K562 (cell line): ENCODE measurements around the gene ORAI2. TPM values are rescaled to one million over a fixed set of nuclear protein-coding genes. Genes with fewer than 3 reads are reported as not detected.

Source experiments
- FOXM1 ChIP-seq, 2 experiments: fragments of 450-650 bp in 1 of 2; sonication (generic) in 1 of 2; formaldehyde crosslinking in 1 of 2; IDR thresholded peaks; 2 replicates each; pipeline versions ENCODE4 v1.6.1 to v1.9.0; 2017 to 2022; ENCODE audit warnings: low read depth in 2 of 2, mild to moderate bottlenecking in 2 of 2, missing genetic modification reagents in 1 of 2, moderate library complexity in 1 of 2
- NFIC ChIP-seq: fragments of 450-650 bp; IDR thresholded peaks from 2 replicates; pipeline ENCODE4 v1.6.1; 2017; ENCODE audit warnings: mild to moderate bottlenecking, inconsistent platforms
- PCBP1 ChIP-seq: fragments of 200-400 bp; formaldehyde crosslinking; IDR thresholded peaks from 2 replicates; pipeline ENCODE4 v1.6.1; 2018; ENCODE audit warnings: mild to moderate bottlenecking, low read depth, low read length; ENCODE audit not compliant: poor library complexity, severe bottlenecking
- PTRF ChIP-seq: fragments of 450-650 bp; IDR thresholded peaks from 2 replicates; pipeline ENCODE4 v1.6.1; 2016; ENCODE audit warnings: mild to moderate bottlenecking, missing genetic modification characterization, missing compliant biosample characterization
- RBBP5 ChIP-seq: fragments of 200-600 bp; sonication (generic); IDR thresholded peaks from 2 replicates; pipeline ENCODE4 v1.6.1; 2012; ENCODE audit warnings: borderline replicate concordance, mild to moderate bottlenecking, low read length, control low read depth, inconsistent platforms; ENCODE audit not compliant: insufficient read depth, poor library complexity, severe bottlenecking
- polyA plus RNA-seq, 8 experiments: library from polyadenylated mRNA; depleted of rRNA in 4 of 8; stranded (reverse) in 5 of 8; unstranded in 3 of 8; fragments of >200 nt; fragmentation: Nextera tagmentation in 2 of 8; fragmentation: Illumina TruSeq in 1 of 8; extraction: Ambion mirVana in 2 of 8; extraction: Trizol in 1 of 8; gene quantifications; 2 replicates each; pipeline versions ENCODE4 v1.2.1 to v1.2.3, GENCODE V29; 2011 to 2014; ENCODE audit warnings: inconsistent platforms in 1 of 8, missing spikeins in 1 of 8
- total RNA-seq, 7 experiments: library from RNA; depleted of rRNA in 6 of 7; stranded (reverse); fragments of >200 nt in 6 of 7; fragmentation: Illumina TruSeq in 2 of 7; extraction: Trizol in 2 of 7; gene quantifications; 2 replicates each; pipeline versions ENCODE4 v1.2.1 to v1.2.3, GENCODE V29; 2011 to 2021; ENCODE audit warnings: low replicate concordance in 1 of 7
- TF ChIP-seq, protein P1 (sequence below), 2 experiments: fragments of 200-800 bp in 1 of 2; sonication (Bioruptor generic) in 1 of 2; sonication (generic) in 1 of 2; formaldehyde crosslinking in 1 of 2; IDR thresholded peaks in 1 of 2; conservative IDR thresholded peaks in 1 of 2; 2 replicates each; pipeline versions ENCODE4 v1.5.0 to v1.6.1; 2016 to 2020; ENCODE audit warnings: missing compliant biosample characterization in 1 of 2, missing genetic modification characterization in 1 of 2, missing genetic modification reagents in 1 of 2
- TF ChIP-seq, protein P2 (sequence below), 3 experiments: IDR thresholded peaks in 2 of 3; conservative IDR thresholded peaks in 1 of 3; 2 replicates each; pipeline ENCODE4 v1.5.1; 2011 to 2012; ENCODE audit warnings: low read length in 3 of 3, mild to moderate bottlenecking in 3 of 3, control low read depth in 2 of 3, improper control_type of control experiment in 1 of 3, inconsistent platforms in 1 of 3, low read depth in 1 of 3, mixed read lengths in 1 of 3, moderate library complexity in 1 of 3; ENCODE audit not compliant: insufficient read depth in 2 of 3
- TF ChIP-seq, protein P3 (sequence below): fragments of 450-650 bp; IDR thresholded peaks from 2 replicates; pipeline ENCODE4 v1.7.1; 2018; ENCODE audit warnings: mild to moderate bottlenecking, low read depth; ENCODE audit not compliant: partially characterized antibody
- TF ChIP-seq, protein P4 (sequence below): sonication (generic); formaldehyde crosslinking; IDR thresholded peaks from 2 replicates; pipeline ENCODE4 v1.8.0; 2023; ENCODE audit warnings: missing genetic modification reagents, mild to moderate bottlenecking, borderline replicate concordance

Gene ORAI2
- total and polyA plus RNA-seq, 9 of the 15 experiments (the other 6 are each of a cell fraction or from before 2014, with no cell fraction given) = 1.1 to 27.7 (median 9.2) TPM

DNA sequence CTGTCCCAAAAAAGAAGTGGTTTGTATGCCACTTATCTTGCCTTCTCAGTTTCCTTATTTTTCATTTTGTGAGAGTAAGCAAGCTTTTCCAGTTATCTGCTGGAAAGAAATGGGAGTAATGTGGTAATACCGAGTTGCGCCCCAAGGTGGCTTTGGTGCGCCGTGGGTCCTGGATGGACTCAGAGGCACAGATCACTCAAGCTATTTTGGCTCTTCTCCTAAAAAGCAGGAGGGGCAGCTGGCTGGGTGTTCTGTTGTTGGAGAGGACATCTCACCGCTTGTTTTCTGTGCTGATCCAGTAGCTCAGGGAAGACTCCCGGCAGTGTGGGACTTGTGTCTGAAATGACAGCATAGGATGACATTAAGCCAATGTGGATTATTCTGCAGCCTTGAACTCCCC is 20.8 kb upstream of the ORAI2 start (continued):
- TF ChIP-seq, protein P1, sequence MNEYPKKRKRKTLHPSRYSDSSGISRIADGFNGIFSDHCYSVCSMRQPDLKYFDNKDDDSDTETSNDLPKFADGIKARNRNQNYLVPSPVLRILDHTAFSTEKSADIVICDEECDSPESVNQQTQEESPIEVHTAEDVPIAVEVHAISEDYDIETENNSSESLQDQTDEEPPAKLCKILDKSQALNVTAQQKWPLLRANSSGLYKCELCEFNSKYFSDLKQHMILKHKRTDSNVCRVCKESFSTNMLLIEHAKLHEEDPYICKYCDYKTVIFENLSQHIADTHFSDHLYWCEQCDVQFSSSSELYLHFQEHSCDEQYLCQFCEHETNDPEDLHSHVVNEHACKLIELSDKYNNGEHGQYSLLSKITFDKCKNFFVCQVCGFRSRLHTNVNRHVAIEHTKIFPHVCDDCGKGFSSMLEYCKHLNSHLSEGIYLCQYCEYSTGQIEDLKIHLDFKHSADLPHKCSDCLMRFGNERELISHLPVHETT (CRISPR knock-in tag; conservative IDR thresholded peaks at IDR 0.05 in 1 of 2, IDR thresholded peaks at IDR 0.05 in 1 of 2) = no peak
- TF ChIP-seq PTRF (tag) = no peak
- TF ChIP-seq FOXM1 (IDR thresholded peaks at IDR 0.05; ENCODE audit: low read depth) = no peak
- TF ChIP-seq FOXM1 (CRISPR knock-in tag; IDR thresholded peaks at IDR 0.05; ENCODE audit: low read depth) = no peak
- TF ChIP-seq, protein P2, sequence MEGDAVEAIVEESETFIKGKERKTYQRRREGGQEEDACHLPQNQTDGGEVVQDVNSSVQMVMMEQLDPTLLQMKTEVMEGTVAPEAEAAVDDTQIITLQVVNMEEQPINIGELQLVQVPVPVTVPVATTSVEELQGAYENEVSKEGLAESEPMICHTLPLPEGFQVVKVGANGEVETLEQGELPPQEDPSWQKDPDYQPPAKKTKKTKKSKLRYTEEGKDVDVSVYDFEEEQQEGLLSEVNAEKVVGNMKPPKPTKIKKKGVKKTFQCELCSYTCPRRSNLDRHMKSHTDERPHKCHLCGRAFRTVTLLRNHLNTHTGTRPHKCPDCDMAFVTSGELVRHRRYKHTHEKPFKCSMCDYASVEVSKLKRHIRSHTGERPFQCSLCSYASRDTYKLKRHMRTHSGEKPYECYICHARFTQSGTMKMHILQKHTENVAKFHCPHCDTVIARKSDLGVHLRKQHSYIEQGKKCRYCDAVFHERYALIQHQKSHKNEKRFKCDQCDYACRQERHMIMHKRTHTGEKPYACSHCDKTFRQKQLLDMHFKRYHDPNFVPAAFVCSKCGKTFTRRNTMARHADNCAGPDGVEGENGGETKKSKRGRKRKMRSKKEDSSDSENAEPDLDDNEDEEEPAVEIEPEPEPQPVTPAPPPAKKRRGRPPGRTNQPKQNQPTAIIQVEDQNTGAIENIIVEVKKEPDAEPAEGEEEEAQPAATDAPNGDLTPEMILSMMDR (IDR thresholded peaks at IDR 0.05 in 2 of 3, conservative IDR thresholded peaks at IDR 0.05 in 1 of 3; ENCODE audit: insufficient read depth in 2 of 3, low read depth in 1 of 3, low read length in 3 of 3) = peak; percentile 70 to 86 (median 78)
- TF ChIP-seq, protein P3, sequence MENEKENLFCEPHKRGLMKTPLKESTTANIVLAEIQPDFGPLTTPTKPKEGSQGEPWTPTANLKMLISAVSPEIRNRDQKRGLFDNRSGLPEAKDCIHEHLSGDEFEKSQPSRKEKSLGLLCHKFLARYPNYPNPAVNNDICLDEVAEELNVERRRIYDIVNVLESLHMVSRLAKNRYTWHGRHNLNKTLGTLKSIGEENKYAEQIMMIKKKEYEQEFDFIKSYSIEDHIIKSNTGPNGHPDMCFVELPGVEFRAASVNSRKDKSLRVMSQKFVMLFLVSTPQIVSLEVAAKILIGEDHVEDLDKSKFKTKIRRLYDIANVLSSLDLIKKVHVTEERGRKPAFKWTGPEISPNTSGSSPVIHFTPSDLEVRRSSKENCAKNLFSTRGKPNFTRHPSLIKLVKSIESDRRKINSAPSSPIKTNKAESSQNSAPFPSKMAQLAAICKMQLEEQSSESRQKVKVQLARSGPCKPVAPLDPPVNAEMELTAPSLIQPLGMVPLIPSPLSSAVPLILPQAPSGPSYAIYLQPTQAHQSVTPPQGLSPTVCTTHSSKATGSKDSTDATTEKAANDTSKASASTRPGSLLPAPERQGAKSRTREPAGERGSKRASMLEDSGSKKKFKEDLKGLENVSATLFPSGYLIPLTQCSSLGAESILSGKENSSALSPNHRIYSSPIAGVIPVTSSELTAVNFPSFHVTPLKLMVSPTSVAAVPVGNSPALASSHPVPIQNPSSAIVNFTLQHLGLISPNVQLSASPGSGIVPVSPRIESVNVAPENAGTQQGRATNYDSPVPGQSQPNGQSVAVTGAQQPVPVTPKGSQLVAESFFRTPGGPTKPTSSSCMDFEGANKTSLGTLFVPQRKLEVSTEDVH = no peak
- TF ChIP-seq, protein P4, sequence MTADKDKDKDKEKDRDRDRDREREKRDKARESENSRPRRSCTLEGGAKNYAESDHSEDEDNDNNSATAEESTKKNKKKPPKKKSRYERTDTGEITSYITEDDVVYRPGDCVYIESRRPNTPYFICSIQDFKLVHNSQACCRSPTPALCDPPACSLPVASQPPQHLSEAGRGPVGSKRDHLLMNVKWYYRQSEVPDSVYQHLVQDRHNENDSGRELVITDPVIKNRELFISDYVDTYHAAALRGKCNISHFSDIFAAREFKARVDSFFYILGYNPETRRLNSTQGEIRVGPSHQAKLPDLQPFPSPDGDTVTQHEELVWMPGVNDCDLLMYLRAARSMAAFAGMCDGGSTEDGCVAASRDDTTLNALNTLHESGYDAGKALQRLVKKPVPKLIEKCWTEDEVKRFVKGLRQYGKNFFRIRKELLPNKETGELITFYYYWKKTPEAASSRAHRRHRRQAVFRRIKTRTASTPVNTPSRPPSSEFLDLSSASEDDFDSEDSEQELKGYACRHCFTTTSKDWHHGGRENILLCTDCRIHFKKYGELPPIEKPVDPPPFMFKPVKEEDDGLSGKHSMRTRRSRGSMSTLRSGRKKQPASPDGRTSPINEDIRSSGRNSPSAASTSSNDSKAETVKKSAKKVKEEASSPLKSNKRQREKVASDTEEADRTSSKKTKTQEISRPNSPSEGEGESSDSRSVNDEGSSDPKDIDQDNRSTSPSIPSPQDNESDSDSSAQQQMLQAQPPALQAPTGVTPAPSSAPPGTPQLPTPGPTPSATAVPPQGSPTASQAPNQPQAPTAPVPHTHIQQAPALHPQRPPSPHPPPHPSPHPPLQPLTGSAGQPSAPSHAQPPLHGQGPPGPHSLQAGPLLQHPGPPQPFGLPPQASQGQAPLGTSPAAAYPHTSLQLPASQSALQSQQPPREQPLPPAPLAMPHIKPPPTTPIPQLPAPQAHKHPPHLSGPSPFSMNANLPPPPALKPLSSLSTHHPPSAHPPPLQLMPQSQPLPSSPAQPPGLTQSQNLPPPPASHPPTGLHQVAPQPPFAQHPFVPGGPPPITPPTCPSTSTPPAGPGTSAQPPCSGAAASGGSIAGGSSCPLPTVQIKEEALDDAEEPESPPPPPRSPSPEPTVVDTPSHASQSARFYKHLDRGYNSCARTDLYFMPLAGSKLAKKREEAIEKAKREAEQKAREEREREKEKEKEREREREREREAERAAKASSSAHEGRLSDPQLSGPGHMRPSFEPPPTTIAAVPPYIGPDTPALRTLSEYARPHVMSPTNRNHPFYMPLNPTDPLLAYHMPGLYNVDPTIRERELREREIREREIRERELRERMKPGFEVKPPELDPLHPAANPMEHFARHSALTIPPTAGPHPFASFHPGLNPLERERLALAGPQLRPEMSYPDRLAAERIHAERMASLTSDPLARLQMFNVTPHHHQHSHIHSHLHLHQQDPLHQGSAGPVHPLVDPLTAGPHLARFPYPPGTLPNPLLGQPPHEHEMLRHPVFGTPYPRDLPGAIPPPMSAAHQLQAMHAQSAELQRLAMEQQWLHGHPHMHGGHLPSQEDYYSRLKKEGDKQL (CRISPR knock-in tag) = no peak
- TF ChIP-seq PCBP1 = no peak
- peak; percentile 44 for TF ChIP-seq NFIC
- no peak for TF ChIP-seq RBBP5
